Caco-2 (cell line): ENCODE results near the gene RUNDC3A. TPM values are rescaled to one million over a fixed set of nuclear protein-coding genes. Genes with fewer than 3 reads are reported as not detected.

Experiments
- BruUV-seq: library from RNA; stranded (reverse); fragments of 400-500 nt; replicated peaks from 2 replicates; lab custom pipeline; 2021; lab: Mats Ljungman, UMichigan
- CTCF ChIA-PET: fragments of 300-600 bp; sonication (Branson Sonifier 250); formaldehyde crosslinking; loops from one replicate; lab custom pipeline; 2022; ENCODE audit warnings: antibody characterized with exemption; lab: Charles Lee
- POLR2A ChIA-PET: fragments of 300-600 bp; sonication (Branson Sonifier 250); formaldehyde crosslinking; loops from one replicate; lab custom pipeline; 2022; ENCODE audit warnings: antibody characterized with exemption; lab: Charles Lee
- DNase-seq, 2 experiments: peaks; one replicate each; pipeline versions ENCODE4 v3.0.0 to v3.0.0-alpha.2; 2020 to 2022
- H3K27me3 ChIP-seq: replicated peaks from 2 replicates; pipeline ENCODE4 v1.6.0; 2011; ENCODE audit warnings: low read length; ENCODE audit not compliant: control insufficient read depth, insufficient read depth
- H3K36me3 ChIP-seq: 2 replicates; pipeline ENCODE4 v1.5.1; 2011; ENCODE audit warnings: low read length; ENCODE audit not compliant: control insufficient read depth, insufficient read depth
- H3K4me1 ChIP-seq: fragments of 250-450 bp; sonication (Bioruptor Pico); 2 replicates; pipeline ENCODE4 v1.5.1; 2020; ENCODE audit warnings: mild to moderate bottlenecking
- H3K4me3 ChIP-seq: 2 replicates; pipeline ENCODE4 v1.5.1; 2011; ENCODE audit warnings: low read depth, mild to moderate bottlenecking, control low read depth, low read length
- H3K9me3 ChIP-seq: fragments of 250-450 bp; sonication (Bioruptor Pico); 2 replicates; pipeline ENCODE4 v1.5.1; 2020; ENCODE audit warnings: mild to moderate bottlenecking, moderate library complexity
- H3K27ac Mint-ChIP-seq: one replicate; pipeline ENCODE4 v1.8.0; 2022; ENCODE audit warnings: mixed read lengths; ENCODE audit not compliant: unreplicated experiment
- H3K27me3 Mint-ChIP-seq: one replicate; pipeline ENCODE4 v1.8.0; 2022; ENCODE audit warnings: mixed read lengths; ENCODE audit not compliant: insufficient read depth, unreplicated experiment
- H3K36me3 Mint-ChIP-seq: one replicate; pipeline ENCODE4 v1.8.0; 2022; ENCODE audit warnings: mild to moderate bottlenecking, mixed read lengths; ENCODE audit not compliant: insufficient read depth, unreplicated experiment
- H3K4me1 Mint-ChIP-seq: one replicate; pipeline ENCODE4 v1.8.0; 2022; ENCODE audit warnings: low read depth, mixed read lengths; ENCODE audit not compliant: unreplicated experiment
- H3K4me3 Mint-ChIP-seq: one replicate; pipeline ENCODE4 v1.8.0; 2022; ENCODE audit warnings: mild to moderate bottlenecking, moderate library complexity, mixed read lengths; ENCODE audit not compliant: unreplicated experiment
- H3K9me3 Mint-ChIP-seq: one replicate; pipeline ENCODE4 v1.8.0; 2022; ENCODE audit warnings: mixed read lengths; ENCODE audit not compliant: unreplicated experiment
- intact Hi-C: fragments of 100-400 bp; cut with micrococcal nuclease; formaldehyde crosslinking; loops from one replicate; pipeline ENCODE4 v1.10.0; 2022; ENCODE audit not compliant: unreplicated experiment
- total RNA-seq: library from RNA; stranded (reverse); gene quantifications from 2 replicates; pipeline ENCODE4 v1.2.3, GENCODE V29; 2022
- TF ChIP-seq, protein P1 (sequence below), 2 experiments: fragments of 200-600 bp in 1 of 2; IDR thresholded peaks; 1 replicate in 1 of 2; 2 replicates in 1 of 2; pipeline versions ENCODE4 v1.5.1 to v1.8.0; 2011 to 2022; ENCODE audit warnings: antibody characterized with exemption in 1 of 2, control low read depth in 1 of 2, inconsistent platforms in 1 of 2, low read depth in 1 of 2, low read length in 1 of 2, mild to moderate bottlenecking in 1 of 2, moderate library complexity in 1 of 2; ENCODE audit not compliant: insufficient read depth in 1 of 2, severe bottlenecking in 1 of 2, unreplicated experiment in 1 of 2

Gene RUNDC3A
- total RNA-seq, 1 experiment from 2014 or later, result 0.34 TPM

DNA sequence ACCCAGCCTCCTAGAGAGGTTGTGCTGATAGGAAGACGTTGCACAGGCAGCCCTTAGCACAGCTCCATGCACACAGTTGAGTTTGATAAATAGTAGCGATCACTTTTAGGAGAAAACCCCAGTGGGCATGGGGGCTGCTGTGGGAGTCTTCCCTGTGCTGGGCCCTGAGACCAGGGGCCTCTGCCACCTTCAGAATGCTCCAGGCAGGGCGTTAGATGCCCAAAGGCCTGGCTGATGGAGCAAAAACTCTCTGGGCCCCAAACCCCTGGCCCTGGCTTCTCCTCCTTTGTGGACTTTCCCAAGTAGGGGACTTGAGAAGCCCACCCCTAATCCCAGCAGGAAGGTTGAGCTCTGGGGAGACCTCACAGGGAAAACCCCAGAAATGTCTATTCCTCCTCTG lies 26.1 kb upstream of the RUNDC3A start:
- intact Hi-C loops, result no loop called here
- no peak overlapping the region for H3K4me3 Mint-ChIP-seq
- DNase-seq, result no peak

DNA sequence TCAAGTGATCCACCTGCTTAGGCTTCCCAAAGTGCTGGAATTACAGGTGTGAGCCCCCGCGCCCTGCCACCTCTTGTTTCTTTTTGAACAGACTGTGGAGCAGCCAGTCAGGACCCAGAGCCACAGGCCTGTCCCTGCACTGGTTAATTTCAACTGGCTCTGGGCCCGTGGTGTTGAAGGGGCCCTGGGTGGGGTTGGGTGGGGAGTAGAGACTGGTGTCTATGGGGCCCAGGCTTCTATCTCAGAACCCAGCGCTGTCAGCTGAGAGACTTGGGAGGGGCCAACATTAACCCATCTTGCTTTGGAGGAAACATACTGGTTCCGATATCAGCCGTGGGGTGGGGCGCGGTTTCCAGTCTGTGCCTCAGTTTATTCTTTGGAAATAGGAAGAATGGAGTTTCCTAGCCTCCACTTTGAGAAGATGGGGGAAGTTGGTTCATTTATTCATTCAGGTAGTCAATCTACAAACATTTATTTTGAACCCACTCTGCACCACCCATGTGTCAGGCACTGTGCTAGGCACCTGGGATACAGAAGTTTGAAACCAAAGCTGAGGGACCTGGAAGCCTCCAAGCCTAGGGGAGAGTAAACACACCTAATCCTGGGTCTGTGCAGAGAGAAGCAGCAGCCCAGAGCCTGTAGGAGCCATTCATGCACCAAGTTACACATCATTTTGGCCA lies 24.9 kb upstream of the RUNDC3A start:
- H3K9me3 ChIP-seq, result no peaks in the 10 kb centered on the region
- TF ChIP-seq, protein P1, sequence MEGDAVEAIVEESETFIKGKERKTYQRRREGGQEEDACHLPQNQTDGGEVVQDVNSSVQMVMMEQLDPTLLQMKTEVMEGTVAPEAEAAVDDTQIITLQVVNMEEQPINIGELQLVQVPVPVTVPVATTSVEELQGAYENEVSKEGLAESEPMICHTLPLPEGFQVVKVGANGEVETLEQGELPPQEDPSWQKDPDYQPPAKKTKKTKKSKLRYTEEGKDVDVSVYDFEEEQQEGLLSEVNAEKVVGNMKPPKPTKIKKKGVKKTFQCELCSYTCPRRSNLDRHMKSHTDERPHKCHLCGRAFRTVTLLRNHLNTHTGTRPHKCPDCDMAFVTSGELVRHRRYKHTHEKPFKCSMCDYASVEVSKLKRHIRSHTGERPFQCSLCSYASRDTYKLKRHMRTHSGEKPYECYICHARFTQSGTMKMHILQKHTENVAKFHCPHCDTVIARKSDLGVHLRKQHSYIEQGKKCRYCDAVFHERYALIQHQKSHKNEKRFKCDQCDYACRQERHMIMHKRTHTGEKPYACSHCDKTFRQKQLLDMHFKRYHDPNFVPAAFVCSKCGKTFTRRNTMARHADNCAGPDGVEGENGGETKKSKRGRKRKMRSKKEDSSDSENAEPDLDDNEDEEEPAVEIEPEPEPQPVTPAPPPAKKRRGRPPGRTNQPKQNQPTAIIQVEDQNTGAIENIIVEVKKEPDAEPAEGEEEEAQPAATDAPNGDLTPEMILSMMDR (IDR thresholded peaks at IDR 0.05; ENCODE audit: insufficient read depth in 1 of 2, low read depth in 1 of 2, low read length in 1 of 2, severe bottlenecking in 1 of 2, unreplicated experiment in 1 of 2), result no peak
- H3K27me3 Mint-ChIP-seq, result peaks cover 7% of the 10 kb centered on the region
- no peaks in the 10 kb centered on the region for H3K9me3 Mint-ChIP-seq
- no peak overlapping the region for H3K4me3 ChIP-seq
- CTCF ChIA-PET, result no interaction called here
- BruUV-seq, result no TSS peak
- POLR2A ChIA-PET, result no interaction called here
- no peaks in the 10 kb centered on the region for H3K36me3 Mint-ChIP-seq
- intact Hi-C loops, result no loop called here
- H3K27me3 ChIP-seq, result no peaks in the 10 kb centered on the region
- H3K4me3 Mint-ChIP-seq, result no peak overlapping the region
- H3K36me3 ChIP-seq, result no peaks in the 10 kb centered on the region
- DNase-seq, result no peak
- no peaks in the 10 kb centered on the region for H3K4me1 ChIP-seq
- H3K27ac Mint-ChIP-seq, result no peak overlapping the region
- no peaks in the 10 kb centered on the region for H3K4me1 Mint-ChIP-seq

More for the DNA sequence above, 26.1 kb upstream of the RUNDC3A start:
- no peaks in the 10 kb centered on the region for H3K36me3 ChIP-seq
- H3K27me3 ChIP-seq, result no peaks in the 10 kb centered on the region
- Mint-ChIP-seq H3K9me3 (no peaks in the 10 kb centered on the region), H3K27me3 (no peaks in the 10 kb centered on the region), H3K27ac (no peak overlapping the region), H3K4me1 (no peaks in the 10 kb centered on the region), H3K36me3 (no peaks in the 10 kb centered on the region)
- CTCF ChIA-PET, result interaction anchor here (0.6 to 0.7 kb wide), 2 partner anchors 15 to 80 kb away, joined by 3 read pairs; partner anchors contain the start of gene SLC4A1
- TF ChIP-seq, protein P1 (IDR thresholded peaks at IDR 0.05; ENCODE audit: insufficient read depth in 1 of 2, low read depth in 1 of 2, low read length in 1 of 2, severe bottlenecking in 1 of 2, unreplicated experiment in 1 of 2), result no peak
- H3K4me3 ChIP-seq, result no peak overlapping the region
- no TSS peak for BruUV-seq
- no peaks in the 10 kb centered on the region for H3K9me3 ChIP-seq
- POLR2A ChIA-PET, result no interaction called here
- no peaks in the 10 kb centered on the region for H3K4me1 ChIP-seq

- Mint-ChIP-seq H3K9me3 (no peaks in the 10 kb centered on the region), H3K4me3 (no peak overlapping the region), H3K4me1 (no peaks in the 10 kb centered on the region), H3K27ac (no peak overlapping the region), H3K27me3 (peaks cover 8% of the 10 kb centered on the region), H3K36me3 (no peaks in the 10 kb centered on the region)
- ChIA-PET POLR2A (no interaction called here), CTCF (no interaction called here)
- no TSS peak for BruUV-seq
- Histone ChIP-seq H3K9me3 (no peaks in the 10 kb centered on the region), H3K36me3 (no peaks in the 10 kb centered on the region), H3K27me3 (no peaks in the 10 kb centered on the region), H3K4me3 (no peak overlapping the region), H3K4me1 (no peaks in the 10 kb centered on the region)
- DNase-seq, result no peak
- TF ChIP-seq, protein P1 (IDR thresholded peaks at IDR 0.05; ENCODE audit: insufficient read depth in 1 of 2, low read depth in 1 of 2, low read length in 1 of 2, severe bottlenecking in 1 of 2, unreplicated experiment in 1 of 2), result no peak
- intact Hi-C loops, result no loop called here
Observed at GRCh38 chr17:44284024-44284400, 24.4 kb upstream of the RUNDC3A start.
